ENCODE measurements around the gene GPS1.

GPS1 gene

DNA sequence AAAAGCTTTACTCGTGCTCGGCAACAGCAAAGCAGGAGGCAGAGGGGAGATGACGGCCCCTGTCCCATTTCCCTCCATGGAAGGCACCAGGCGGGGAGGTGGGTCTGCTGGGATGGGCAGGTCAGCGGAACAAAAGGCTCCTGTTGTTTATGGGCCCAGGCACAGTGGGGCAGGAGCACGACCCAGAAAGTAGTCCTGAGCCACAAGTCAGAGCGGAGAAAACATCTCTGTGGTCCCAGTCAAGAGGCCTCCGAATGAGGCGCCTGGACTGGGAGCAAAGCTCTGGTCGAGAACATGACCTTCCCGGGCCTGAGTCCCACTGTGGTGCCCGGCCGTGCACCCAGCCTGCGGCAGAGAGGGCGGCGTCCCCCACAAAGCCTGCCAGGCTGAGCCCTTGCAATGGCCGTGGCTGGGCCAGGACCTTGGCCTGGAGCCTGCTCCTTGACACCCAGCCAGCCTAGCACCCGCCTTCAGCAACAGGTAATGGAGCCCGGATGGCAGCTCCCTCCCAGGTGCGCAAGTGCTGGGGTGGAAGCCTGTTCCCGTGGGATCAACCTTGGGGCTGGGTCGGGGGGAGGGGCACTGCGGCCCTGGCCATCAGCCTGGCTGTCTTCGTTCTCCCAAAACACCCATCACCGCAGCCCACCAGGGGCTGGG, 3.7 kb upstream of the GPS1 start:
- Histone ChIP-seq H3K4me1 (ENCODE audit: control insufficient read depth, low read length) (peaks cover 15% of the 10 kb centered on the region), H3K27me3 (ENCODE audit: control insufficient read depth, low read length) (no peaks in the 10 kb centered on the region), H3K9me2 (replicated peaks; ENCODE audit: control insufficient read depth, low read length) (no peaks in the 10 kb centered on the region), H3F3A (ENCODE audit: control insufficient read depth, insufficient read depth) (no peaks in the 10 kb centered on the region), H3K9me3 (ENCODE audit: control insufficient read depth, insufficient read depth, low read length) (no peaks in the 10 kb centered on the region), H3K4me2 (ENCODE audit: low read length) (no peak overlapping the region), H3K4me3 (ENCODE audit: low read length) (no peak overlapping the region), H4K20me1 (ENCODE audit: control insufficient read depth, insufficient read depth, low read depth, low read length) (peaks cover 3% of the 10 kb centered on the region; the same call in 1 of the 2 replicates), H3K27ac (ENCODE audit: low read depth, low read length) (no peak overlapping the region), H3K36me3 (ENCODE audit: control insufficient read depth, low read length) (no peaks in the 10 kb centered on the region), H3K79me2 (ENCODE audit: control insufficient read depth, low read length) (peaks cover 13% of the 10 kb centered on the region)
- TF ChIP-seq, protein P1, sequence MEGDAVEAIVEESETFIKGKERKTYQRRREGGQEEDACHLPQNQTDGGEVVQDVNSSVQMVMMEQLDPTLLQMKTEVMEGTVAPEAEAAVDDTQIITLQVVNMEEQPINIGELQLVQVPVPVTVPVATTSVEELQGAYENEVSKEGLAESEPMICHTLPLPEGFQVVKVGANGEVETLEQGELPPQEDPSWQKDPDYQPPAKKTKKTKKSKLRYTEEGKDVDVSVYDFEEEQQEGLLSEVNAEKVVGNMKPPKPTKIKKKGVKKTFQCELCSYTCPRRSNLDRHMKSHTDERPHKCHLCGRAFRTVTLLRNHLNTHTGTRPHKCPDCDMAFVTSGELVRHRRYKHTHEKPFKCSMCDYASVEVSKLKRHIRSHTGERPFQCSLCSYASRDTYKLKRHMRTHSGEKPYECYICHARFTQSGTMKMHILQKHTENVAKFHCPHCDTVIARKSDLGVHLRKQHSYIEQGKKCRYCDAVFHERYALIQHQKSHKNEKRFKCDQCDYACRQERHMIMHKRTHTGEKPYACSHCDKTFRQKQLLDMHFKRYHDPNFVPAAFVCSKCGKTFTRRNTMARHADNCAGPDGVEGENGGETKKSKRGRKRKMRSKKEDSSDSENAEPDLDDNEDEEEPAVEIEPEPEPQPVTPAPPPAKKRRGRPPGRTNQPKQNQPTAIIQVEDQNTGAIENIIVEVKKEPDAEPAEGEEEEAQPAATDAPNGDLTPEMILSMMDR (IDR thresholded peaks at IDR 0.05; ENCODE audit: low read depth, low read length, poor library complexity, severe bottlenecking) = no peak
- TF ChIP-seq EZH2phosphoT487 (IDR thresholded peaks at IDR 0.05; ENCODE audit: borderline replicate concordance, low read length) = no peak

DNA sequence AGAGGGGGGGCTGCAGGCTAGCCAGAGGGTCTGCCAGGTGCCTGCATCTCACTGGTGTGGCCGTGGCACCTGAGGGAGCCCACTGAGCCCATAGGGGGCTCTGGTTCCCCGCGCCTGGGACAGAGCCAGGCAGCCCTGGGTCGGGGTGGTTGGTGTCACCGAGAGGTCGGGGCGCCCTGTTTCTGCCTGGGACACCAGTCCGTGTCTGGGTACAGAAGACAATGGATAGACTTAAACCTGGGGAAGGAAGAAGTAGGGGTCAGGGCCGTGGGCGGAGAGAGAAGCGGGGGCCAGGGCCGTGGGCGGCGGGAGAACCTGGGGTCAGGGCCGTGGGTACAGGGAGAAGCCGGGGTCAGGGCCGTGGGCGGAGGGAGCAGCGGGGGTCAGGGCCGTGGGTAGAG, 3.1 kb upstream of the GPS1 start:
- peaks cover 17% of the 10 kb centered on the region for H3K4me1 ChIP-seq (ENCODE audit: control insufficient read depth, low read length)
- H3K79me2 ChIP-seq (ENCODE audit: control insufficient read depth, low read length) = peaks cover 19% of the 10 kb centered on the region
- no peaks in the 10 kb centered on the region for H3K9me3 ChIP-seq (ENCODE audit: control insufficient read depth, insufficient read depth, low read length)
- no peaks in the 10 kb centered on the region for H3K27me3 ChIP-seq (ENCODE audit: control insufficient read depth, low read length)
- TF ChIP-seq, protein P1 (IDR thresholded peaks at IDR 0.05; ENCODE audit: low read depth, low read length, poor library complexity, severe bottlenecking) = no peak
- TF ChIP-seq EZH2phosphoT487 (IDR thresholded peaks at IDR 0.05; ENCODE audit: borderline replicate concordance, low read length) = no peak
- H4K20me1 ChIP-seq (ENCODE audit: control insufficient read depth, insufficient read depth, low read depth, low read length) = peaks cover 3% of the 10 kb centered on the region; the same call in 1 of the 2 replicates
- H3K9me2 ChIP-seq (replicated peaks; ENCODE audit: control insufficient read depth, low read length) = no peaks in the 10 kb centered on the region
- no peak overlapping the region for H3K27ac ChIP-seq (ENCODE audit: low read depth, low read length)
- peaks cover 4% of the 10 kb centered on the region; the same call in 1 of the 2 replicates for H3K36me3 ChIP-seq (ENCODE audit: control insufficient read depth, low read length)
- no peak overlapping the region for H3K4me3 ChIP-seq (ENCODE audit: low read length)
- no peaks in the 10 kb centered on the region for H3F3A ChIP-seq (ENCODE audit: control insufficient read depth, insufficient read depth)
- H3K4me2 ChIP-seq (ENCODE audit: low read length) = no peak overlapping the region

DNA sequence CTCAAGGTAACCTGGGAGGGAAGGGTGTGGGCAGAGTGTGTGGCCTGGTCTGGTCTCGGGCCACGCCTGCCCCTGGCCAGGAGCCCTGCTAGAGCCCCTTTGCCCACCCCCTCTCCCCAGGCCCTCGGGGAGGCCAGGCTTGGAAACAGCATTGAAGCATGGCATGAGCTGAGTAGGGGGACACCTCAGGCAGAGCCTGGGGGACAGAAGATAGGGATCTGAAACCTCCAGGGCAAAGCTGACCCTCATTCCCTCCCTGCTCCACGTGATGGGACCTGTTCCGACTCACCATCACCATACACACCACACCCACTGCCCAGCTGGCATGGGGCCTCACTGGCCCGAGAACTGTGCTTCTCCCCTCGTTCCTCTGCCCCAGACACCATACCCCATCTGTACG, 2.6 kb upstream of the GPS1 start:
- TF ChIP-seq EZH2phosphoT487 (IDR thresholded peaks at IDR 0.05; ENCODE audit: borderline replicate concordance, low read length) = no peak
- TF ChIP-seq, protein P1 (IDR thresholded peaks at IDR 0.05; ENCODE audit: low read depth, low read length, poor library complexity, severe bottlenecking) = no peak
- Histone ChIP-seq H3K27me3 (ENCODE audit: control insufficient read depth, low read length) (no peaks in the 10 kb centered on the region), H3K36me3 (ENCODE audit: control insufficient read depth, low read length) (peaks cover 4% of the 10 kb centered on the region; the same call in 1 of the 2 replicates), H3K79me2 (ENCODE audit: control insufficient read depth, low read length) (peaks cover 19% of the 10 kb centered on the region), H3K9me2 (replicated peaks; ENCODE audit: control insufficient read depth, low read length) (no peaks in the 10 kb centered on the region), H3K4me2 (ENCODE audit: low read length) (no peak overlapping the region), H3K4me1 (ENCODE audit: control insufficient read depth, low read length) (peaks cover 17% of the 10 kb centered on the region), H3K9me3 (ENCODE audit: control insufficient read depth, insufficient read depth, low read length) (no peaks in the 10 kb centered on the region), H3K4me3 (ENCODE audit: low read length) (no peak overlapping the region), H3F3A (ENCODE audit: control insufficient read depth, insufficient read depth) (no peaks in the 10 kb centered on the region), H4K20me1 (ENCODE audit: control insufficient read depth, insufficient read depth, low read depth, low read length) (peaks cover 3% of the 10 kb centered on the region; the same call in 1 of the 2 replicates), H3K27ac (ENCODE audit: low read depth, low read length) (no peak overlapping the region)

Data from DOHH2 (cell line).